ENCODE data around the gene PKLR. TPM values are rescaled to one million over a fixed set of nuclear protein-coding genes. Genes with fewer than 3 reads are reported as not detected.

Gene PKLR
- total and polyA plus RNA-seq, 2 of the 4 experiments (the other 2 are of a cell fraction), result 0.03 TPM; not detected in 1

DNA sequence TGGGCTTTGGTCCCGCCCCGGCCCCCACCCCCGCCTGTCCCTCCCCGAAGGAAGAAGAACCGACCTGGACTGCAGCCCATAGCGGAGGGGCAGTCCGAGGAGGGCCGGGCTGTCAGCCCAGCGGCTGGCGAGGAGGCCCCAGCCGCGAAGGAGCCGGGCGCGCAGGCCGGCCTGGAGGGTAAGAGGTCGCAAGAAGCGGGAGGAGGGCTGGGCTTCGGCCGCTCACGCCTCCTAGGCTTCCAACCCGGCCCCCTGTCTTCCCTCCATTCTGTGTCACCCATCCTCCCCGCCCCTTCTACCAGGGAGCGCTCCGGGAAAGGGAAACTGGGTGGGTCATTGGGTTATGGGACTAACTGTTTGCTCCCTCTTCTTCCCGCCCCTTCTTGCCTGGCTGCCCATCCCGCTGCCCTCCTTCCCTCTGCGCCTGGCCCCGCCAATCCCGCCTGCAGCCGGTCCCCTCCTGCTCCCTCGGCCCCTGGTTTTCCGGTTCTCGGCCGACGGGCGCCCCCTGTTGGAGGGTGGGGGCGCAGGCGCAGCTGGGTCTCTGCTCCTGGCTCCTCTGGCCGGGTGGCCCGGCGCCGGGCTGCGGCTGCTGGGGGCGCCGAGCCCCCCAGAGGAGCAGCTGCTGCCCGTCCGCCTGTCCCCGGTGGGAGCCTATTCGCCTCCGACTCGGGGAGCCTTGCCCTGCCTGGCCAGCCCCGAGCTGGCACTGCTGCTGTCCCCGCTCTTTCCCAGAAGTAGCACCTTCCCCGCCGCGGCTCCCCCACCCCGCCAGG, 21.9 kb upstream of the PKLR start:
- Histone ChIP-seq H4K8ac (ENCODE audit: low read depth in 2 of 2, low read length in 2 of 2) (peak overlapping the region in 1 of 2 experiments; percentile 69; a peak in 2 of 4 replicates), H3K27ac (ENCODE audit: insufficient read depth, low read length) (peak overlapping the region; percentile 70), H2BK15ac (ENCODE audit: low read depth, low read length) (no peak overlapping the region), H3K9me3 (ENCODE audit: control insufficient read depth, insufficient read depth, low read length) (no peaks in the 10 kb centered on the region), H3K9ac (ENCODE audit: low read depth, low read length) (peak overlapping the region; percentile 41), H2AFZ (replicated peaks; ENCODE audit: low read length, poor library complexity) (peak overlapping the region; percentile 88), H3K56ac (ENCODE audit: extremely low read depth, insufficient read depth, low read length) (peak overlapping the region; percentile 62; the same call in 1 of the 2 replicates), H3K27me3 (ENCODE audit: control insufficient read depth, insufficient read depth, low read length) (no peaks in the 10 kb centered on the region), H3K9me1 (ENCODE audit: insufficient read depth, low read length) (peaks cover 16% of the 10 kb centered on the region; the same call in 1 of the 2 replicates), H3K4me1 (ENCODE audit: control insufficient read depth, insufficient read depth, low read length) (peaks cover 18% of the 10 kb centered on the region; the same call in 1 of the 2 replicates), H3K4me3 (ENCODE audit: insufficient read depth, low read depth, low read length) (peak overlapping the region; percentile 58), H3K79me1 (ENCODE audit: low read depth in 1 of 2, low read length in 2 of 2) (peaks cover 9 to 66% of the 10 kb centered on the region in 2 experiments), H2BK20ac (ENCODE audit: low read depth, low read length) (no peak overlapping the region), H2BK120ac (ENCODE audit: low read depth, low read length) (no peak overlapping the region), H4K5ac (ENCODE audit: low read depth, low read length) (no peak overlapping the region), H3K4me2 (ENCODE audit: low read depth, low read length) (peak overlapping the region; percentile 91), H3K18ac (ENCODE audit: low read depth, low read length) (no peak overlapping the region), H3K4ac (ENCODE audit: low read depth, low read length) (peak overlapping the region; percentile 37; the same call in 1 of the 2 replicates), H4K20me1 (ENCODE audit: insufficient read depth, low read length) (peaks cover 25% of the 10 kb centered on the region), H2AK9ac (replicated peaks; ENCODE audit: low read depth, low read length, poor library complexity) (peak overlapping the region; percentile 35), H3K36me3 (ENCODE audit: control insufficient read depth, insufficient read depth, low read length) (peaks cover 21% of the 10 kb centered on the region), H2BK5ac (ENCODE audit: low read depth, low read length, poor library complexity, severe bottlenecking) (peak overlapping the region; percentile 75), H3K14ac (replicated peaks; ENCODE audit: low read depth, low read length) (peak overlapping the region; percentile 42; the same call in 1 of the 2 replicates), H4K91ac (ENCODE audit: insufficient read depth, low read depth, low read length) (peak overlapping the region; percentile 32; the same call in 1 of the 2 replicates), H2AK5ac (ENCODE audit: low read depth, low read length) (peak overlapping the region; percentile 54; the same call in 1 of the 2 replicates), H3K23ac (ENCODE audit: low read depth, low read length) (no peak overlapping the region)
- dilution Hi-C loops (cut with HindIII; ENCODE audit: low sequenced_read_pairs, unreplicated experiment) (no loop called here), intact Hi-C loops (cut with micrococcal nuclease) (loop anchor here (1.0 to 10.0 kb wide), 6 partner anchors 46 to 324 kb away; partner anchors contain the start of genes CLK2, HCN3, MTX1 and THBS3), in situ Hi-C loops (cut with MboI; ENCODE audit: low sequenced_read_pairs) (no loop called here)
- DNase-seq (peak; percentile 93), ATAC-seq (ENCODE audit: low read depth) (peak; percentile 58)
- CTCF ChIA-PET, result interaction anchor here (0.8 to 1.2 kb wide), 3 partner anchors 72 to 73 kb away, joined by 3 to 6 read pairs (median 4); no protein-coding TSS in a partner anchor
- POLR2A ChIA-PET (ENCODE audit: unreplicated experiment), result interaction anchor here (1.0 kb wide), 1 partner anchor 10 kb away, joined by 3 read pairs; no protein-coding TSS in a partner anchor
- 1% methylated on average over 23 of the region's 58 CpGs; no CpG with 5 or more reads in 1 of the 2 experiments for WGBS, 2 experiments (ENCODE audit: extremely low coverage in 2 of 2, insufficient read length in 1 of 2)
- no TSS peak for BruUV-seq (replicated peaks)
- TF ChIP-seq MAZ (IDR thresholded peaks at IDR 0.05; ENCODE audit: borderline replicate concordance, low read depth, low read length) (peak; percentile 91), NFE2L2 (IDR thresholded peaks at IDR 0.05; ENCODE audit: low read depth, low read length) (no peak), FOS (IDR thresholded peaks at IDR 0.05; ENCODE audit: low read depth, low read length) (no peak), ELK1 (IDR thresholded peaks at IDR 0.05; ENCODE audit: borderline replicate concordance, low read depth, low read length) (no peak), RAD21 (IDR thresholded peaks at IDR 0.05; ENCODE audit: low read length) (peak; percentile 79), MAFK (IDR thresholded peaks at IDR 0.05; ENCODE audit: low read depth, low read length) (no peak), RFX5 (IDR thresholded peaks at IDR 0.05; ENCODE audit: low read depth, low read length) (no peak), CHD1 (IDR thresholded peaks at IDR 0.05; ENCODE audit: low read depth, low read length) (no peak; the same call in 1 of the 2 replicates), USF2 (IDR thresholded peaks at IDR 0.05; ENCODE audit: low read depth, low read length) (peak; percentile 15; the same call in 1 of the 2 replicates), POLR2A (IDR thresholded peaks at IDR 0.05; ENCODE audit: low read depth, low read length) (no peak), SMC3 (IDR thresholded peaks at IDR 0.05; ENCODE audit: low read depth, low read length) (peak; percentile 57), RCOR1 (IDR thresholded peaks at IDR 0.05; ENCODE audit: insufficient replicate concordance, low read length) (peak; percentile 32), CTCF (conservative IDR thresholded peaks at IDR 0.05; ENCODE audit: low read depth, low read length) (peak; percentile 97)
